ENCODE measurements around the gene DCTN4. TPM values are rescaled to one million over a fixed set of nuclear protein-coding genes. Genes with fewer than 3 reads are reported as not detected.
A peak's percentile ranks its signal among the peaks of the same experiment; 100 is the strongest.

Gene DCTN4
- total and polyA plus RNA-seq, 2 of the 8 experiments (the other 6 are each of a cell fraction or from before 2014, with no cell fraction given) = 20.5 to 42.7 TPM

DNA sequence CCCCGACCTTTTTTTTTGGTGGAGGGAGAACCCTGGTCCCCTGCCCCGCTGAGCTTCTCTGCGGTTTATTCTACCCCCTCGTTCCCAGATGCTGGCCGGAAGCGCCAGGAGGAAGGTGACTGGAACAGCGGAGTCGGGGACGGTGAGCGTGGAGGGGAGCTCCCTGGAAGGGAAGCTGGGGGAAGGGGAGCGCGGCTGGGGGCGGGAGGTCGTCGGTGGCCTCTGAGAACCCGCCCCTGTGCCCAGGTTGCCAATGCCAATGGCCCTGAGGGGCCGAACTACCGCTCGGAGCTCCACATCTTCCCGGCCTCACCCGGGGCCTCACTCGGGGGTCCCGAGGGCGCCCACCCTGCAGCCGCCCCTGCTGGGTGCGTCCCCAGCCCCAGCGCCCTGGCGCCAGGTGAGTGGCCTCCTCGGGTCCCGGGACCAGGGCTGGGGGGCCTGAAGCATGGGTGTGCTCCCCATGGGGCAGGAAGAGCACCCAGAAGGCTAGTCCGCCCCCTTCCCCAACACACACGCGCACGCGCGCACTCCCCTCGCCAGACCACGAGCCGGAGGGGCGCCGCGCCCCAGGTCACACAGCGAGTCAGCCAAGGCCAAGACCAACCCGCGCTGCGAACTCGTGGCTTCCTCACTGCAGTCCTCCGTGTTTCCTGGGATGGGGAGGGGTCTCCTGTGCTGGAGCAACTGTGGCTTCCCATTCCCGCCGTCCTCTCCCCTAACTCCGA, 87.1 kb downstream of the DCTN4 start (continued):
- TF ChIP-seq RBBP5 (IDR thresholded peaks at IDR 0.05; ENCODE audit: borderline replicate concordance, low read depth, low read length) = peak; percentile 82
- TF ChIP-seq TAF1 (IDR thresholded peaks at IDR 0.05; ENCODE audit: low read depth, low read length) = peak; percentile 22; the same call in 1 of the 2 replicates
- TF ChIP-seq POLR2A (IDR thresholded peaks at IDR 0.05; ENCODE audit: control extremely low read depth in 1 of 2, low read depth in 2 of 2, low read length in 2 of 2) = peak in 1 of 2 experiments; percentile 64; a peak in 1 of 3 replicates
- TF ChIP-seq CBX8 (IDR thresholded peaks at IDR 0.05; ENCODE audit: borderline replicate concordance, low read depth, low read length) = no peak
- no peak for TF ChIP-seq CTBP2 (IDR thresholded peaks at IDR 0.05; ENCODE audit: borderline replicate concordance, insufficient read depth, insufficient read length, low read length)
- TF ChIP-seq EP300 (IDR thresholded peaks at IDR 0.05; ENCODE audit: borderline replicate concordance in 1 of 2, low read depth in 2 of 2, low read length in 2 of 2) = peak in 1 of 2 experiments; percentile 74; a peak in 1 of 3 replicates
- TF ChIP-seq KDM4A (IDR thresholded peaks at IDR 0.05; ENCODE audit: low read depth, low read length, severe bottlenecking) = peak; percentile 78
- TF ChIP-seq POLR2AphosphoS5 (IDR thresholded peaks at IDR 0.05; ENCODE audit: low read depth, low read length) = peak; percentile 52
- peak; percentile 34; the same call in 1 of the 2 replicates for TF ChIP-seq TBP (IDR thresholded peaks at IDR 0.05; ENCODE audit: low read depth, low read length)

Data from H1 (cell line).